Femur (tissue), 1 donor: ENCODE measurements around the gene ABHD8.

Experiments used
- DNase-seq: peaks from one replicate; pipeline ENCODE4 v3.0.0-alpha.2; 2017

ABHD8 gene

GRCh38 chr19:17263712-17264640 lies 39.2 kb downstream of the ABHD8 start:
- no peak for DNase-seq

GRCh38 chr19:17262557-17262956 lies 40.7 kb downstream of the ABHD8 start:
- no peak for DNase-seq

GRCh38 chr19:17260842-17261325 lies 42.3 kb downstream of the ABHD8 start:
- DNase-seq: peak; percentile 72

- DNase-seq: no peak
Measured at GRCh38 chr19:17259934-17260333, 43.3 kb downstream of the ABHD8 start.

- no peak for DNase-seq
Measured at GRCh38 chr19:17259118-17259780, 44.0 kb downstream of the ABHD8 start.

GRCh38 chr19:17256130-17256529 lies 47.1 kb downstream of the ABHD8 start:
- no peak for DNase-seq

DNA sequence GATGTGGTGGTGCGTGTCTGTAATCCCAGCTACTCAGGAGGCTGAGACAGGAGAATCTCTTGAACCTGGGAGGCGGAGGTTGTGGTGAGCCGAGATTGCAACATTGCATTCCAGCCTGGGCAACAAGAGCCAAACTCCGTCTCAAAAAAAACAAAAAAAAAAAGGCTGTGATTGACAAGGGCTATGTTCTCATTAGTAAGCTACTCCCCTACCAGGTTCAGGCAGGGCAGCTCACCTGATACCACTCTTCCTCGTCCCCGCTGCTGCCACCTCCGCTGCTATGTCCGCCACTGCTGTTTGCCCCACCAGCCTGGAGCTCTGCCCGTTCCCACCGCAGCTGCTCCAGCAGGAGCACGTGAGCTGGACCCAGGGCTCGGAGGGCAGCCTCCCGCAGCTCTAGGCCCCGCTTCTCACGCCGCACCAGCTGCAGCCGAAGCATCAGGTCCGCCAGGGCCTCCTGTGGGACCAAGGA lies 48.0 kb downstream of the ABHD8 start:
- no peak for DNase-seq

DNA sequence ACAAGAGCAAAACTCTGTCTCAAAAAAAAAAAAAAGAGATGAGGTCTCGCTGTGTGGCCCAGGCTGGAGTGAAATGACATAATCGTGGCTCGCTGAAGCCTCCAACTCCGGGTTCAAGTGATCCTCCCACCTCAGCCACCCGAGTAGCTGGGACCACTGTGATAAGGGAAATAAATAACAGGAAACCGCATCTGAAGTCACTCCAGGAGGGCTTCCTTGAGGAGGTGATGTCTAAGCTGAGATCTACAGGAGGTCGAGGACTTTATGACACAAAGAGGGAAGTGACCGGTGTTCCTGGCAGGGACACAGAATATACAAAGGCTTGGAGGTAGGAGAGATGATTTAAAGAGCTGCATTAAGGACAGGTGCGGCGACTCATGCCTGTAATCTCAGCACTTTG lies 48.6 kb downstream of the ABHD8 start:
- no peak for DNase-seq

GRCh38 chr19:17249887-17250548 lies 53.2 kb downstream of the ABHD8 start:
- DNase-seq: no peak

- peak; percentile 35 for DNase-seq
Measured at GRCh38 chr19:17248011-17248776, 55.0 kb downstream of the ABHD8 start.

DNA sequence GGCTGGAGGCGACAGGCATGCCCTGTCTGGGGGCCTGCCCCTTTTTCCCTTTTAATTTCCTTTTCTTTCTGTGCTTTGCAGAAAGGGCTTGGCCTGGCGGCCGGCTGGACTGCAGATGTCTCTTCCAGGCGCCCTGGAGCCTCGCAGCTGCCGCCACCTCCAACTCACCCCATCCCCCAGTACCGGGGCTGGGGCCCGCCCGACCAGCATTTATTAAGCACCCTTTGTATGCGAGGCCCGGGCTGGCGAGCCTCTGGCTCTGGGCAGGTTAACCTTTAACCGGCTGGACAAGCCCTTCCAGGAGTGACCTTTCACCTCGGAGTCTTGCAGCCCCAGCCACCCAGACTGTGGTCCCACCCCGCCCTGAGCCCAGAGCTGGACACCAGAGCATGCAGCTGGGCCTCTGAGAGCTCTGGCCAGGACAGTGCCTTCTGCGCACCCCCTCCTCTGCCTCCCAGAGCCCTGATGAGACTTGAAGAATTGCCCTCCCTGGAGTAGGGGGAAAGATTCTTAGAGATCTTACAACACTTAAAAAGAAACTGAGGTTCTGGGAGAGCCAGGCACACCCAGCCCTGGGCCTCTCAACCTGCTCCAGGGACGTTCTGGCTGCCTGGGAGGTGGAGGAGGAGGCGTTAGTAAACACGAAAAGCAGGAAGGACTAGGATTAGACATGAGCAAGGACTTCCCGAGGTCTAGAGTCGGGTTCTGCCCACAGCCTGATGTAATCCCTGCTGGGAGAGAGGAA lies 56.4 kb downstream of the ABHD8 start:
- peak; percentile 75 for DNase-seq

- no peak for DNase-seq
Measured at GRCh38 chr19:17245535-17245984, 57.7 kb downstream of the ABHD8 start, which contains the start of gene NR2F6. Gene NR2F6 (minus strand): TSS chr19:17245919. CDS start chr19:17245220, 699 bp downstream.

DNA sequence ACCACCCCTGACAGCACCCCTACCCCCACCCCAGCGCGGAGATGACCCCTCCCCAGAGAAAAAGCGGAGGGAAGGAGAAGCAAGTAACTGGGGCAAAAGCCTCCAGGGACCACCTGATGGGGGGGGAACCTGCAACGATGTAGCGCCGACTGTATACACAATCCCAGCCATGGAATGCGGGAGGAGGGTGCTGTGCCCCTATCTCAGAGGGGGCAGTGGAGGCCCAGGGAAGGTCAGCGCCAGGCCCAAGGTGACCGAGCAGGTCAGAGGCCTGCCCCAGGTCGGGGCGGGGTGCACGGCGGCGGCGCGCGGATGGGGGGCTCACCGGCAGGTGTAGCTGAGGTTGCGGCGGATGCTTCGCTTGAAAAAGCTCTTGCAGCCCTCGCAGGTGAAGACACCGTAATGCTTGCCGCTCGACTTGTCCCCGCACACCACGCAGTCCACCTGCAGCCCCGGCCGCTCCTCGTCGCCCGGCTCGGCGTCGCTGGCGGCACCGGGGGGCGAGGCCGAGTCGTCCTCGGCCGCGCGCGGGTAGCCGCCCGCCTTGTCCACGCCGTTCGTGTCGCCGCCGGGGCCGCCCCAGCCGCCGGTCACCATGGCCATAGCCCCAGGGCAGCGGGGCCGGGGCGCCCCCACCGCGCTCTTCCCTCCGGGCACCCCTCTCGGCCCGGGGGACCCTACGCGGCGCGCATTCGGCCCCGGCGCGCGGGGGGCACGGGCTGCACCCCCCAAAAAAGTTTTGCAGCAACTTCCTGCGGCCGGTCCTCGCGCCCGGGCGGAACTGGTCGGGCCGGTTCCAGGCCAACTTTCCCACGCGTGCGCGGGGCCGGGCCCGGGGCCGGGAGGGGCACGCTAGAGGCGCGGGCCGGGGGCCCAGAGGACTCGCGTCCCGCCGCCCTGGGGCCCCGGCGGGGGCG lies 58.3 kb downstream of the ABHD8 start:
- peak; percentile 44 for DNase-seq

DNA sequence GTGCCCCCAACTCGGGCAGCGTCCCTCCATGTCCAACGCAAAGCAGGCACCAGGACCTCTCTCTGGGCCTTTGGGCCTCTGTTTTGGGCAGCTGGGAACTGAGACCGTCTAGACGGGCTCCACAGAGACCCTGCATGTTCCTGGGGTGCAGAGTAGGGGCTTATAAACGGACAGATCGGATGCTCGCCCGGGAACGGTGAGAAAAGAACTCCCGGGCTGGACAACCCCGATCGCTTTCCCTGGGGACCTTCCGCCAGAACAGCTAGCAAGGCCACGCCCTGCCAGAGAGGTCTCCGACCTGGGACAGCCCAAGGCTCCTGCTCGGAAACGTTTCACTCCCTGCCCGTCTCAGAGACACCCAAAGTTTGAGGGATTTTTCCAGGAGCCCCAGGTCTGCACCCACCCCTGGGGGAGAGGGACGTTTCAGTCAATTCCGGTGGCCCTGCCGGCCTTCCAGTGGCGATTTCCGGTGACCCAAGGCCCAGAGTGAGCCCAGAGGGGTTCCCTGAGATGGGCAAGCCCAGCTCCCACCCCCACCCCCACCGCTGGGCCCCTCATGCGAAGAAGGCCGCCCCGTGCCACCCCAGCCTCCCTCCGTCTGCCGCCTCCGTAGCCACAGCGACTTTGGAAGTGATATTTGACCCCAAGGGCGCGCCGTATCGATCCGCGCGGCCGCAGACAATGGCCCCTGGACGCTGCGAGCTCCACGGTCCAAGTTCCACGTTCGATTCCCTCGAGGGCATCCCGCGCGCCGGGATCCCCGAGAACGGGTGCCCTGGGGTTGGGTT lies 59.2 kb downstream of the ABHD8 start:
- DNase-seq: peak; percentile 47

DNA sequence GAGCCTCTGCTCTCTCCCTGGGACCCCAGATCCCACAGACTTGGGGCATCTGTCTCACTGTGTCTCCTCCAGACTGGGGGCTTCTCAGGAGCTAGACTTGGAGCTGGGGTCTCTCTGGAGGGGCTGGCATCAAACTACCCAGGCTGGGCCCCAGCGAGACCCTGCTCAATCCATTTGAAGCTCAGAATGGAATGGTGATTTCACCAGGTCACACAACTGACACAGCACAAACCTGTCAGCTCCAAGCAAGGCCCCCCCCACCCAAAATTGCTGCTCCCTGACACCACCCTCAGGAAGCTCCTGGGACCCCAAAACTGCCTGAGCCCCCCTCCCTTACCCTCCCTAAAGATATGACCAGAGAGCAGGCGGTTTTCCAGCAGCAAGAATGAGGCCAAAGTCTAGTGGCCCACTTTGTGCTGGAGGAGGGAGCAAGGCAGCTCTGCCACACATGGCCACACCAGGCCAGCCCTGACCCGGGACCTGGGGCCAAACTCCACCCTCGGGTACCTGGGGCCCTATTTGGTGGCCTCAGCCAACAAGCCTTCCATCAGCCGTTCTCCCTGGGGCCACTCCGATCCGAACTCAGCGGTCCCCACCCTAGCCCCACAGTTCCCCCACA lies 59.9 kb downstream of the ABHD8 start:
- no peak for DNase-seq

- DNase-seq: no peak
Measured at GRCh38 chr19:17242431-17243208, 60.6 kb downstream of the ABHD8 start.
